HepG2 (cell line): ENCODE measurements around the gene CATSPERD. TPM values are rescaled to one million over a fixed set of nuclear protein-coding genes. Genes with fewer than 3 reads are reported as not detected.

Experiments
- AHR ChIP-seq: IDR thresholded peaks from 2 replicates; pipeline ENCODE4 v1.6.1; 2018; ENCODE audit warnings: missing genetic modification reagents, missing compliant biosample characterization
- JUNB ChIP-seq: sonication (generic); formaldehyde crosslinking; IDR thresholded peaks from 2 replicates; pipeline ENCODE4 v1.8.0; 2022; ENCODE audit warnings: missing genetic modification reagents, mild to moderate bottlenecking, borderline replicate concordance
- PRPF4 ChIP-seq: fragments of 200-400 bp; formaldehyde crosslinking; IDR thresholded peaks from 2 replicates; pipeline ENCODE4 v1.6.1; 2016; ENCODE audit warnings: low read length, low read depth; ENCODE audit not compliant: poor library complexity, severe bottlenecking
- TSC22D2 ChIP-seq: sonication (generic); formaldehyde crosslinking; IDR thresholded peaks from 2 replicates; pipeline ENCODE4 v1.5.1; 2020; ENCODE audit warnings: missing genetic modification reagents, mild to moderate bottlenecking, borderline replicate concordance
- ZNF256 ChIP-seq: sonication (generic); formaldehyde crosslinking; conservative IDR thresholded peaks from 2 replicates; pipeline ENCODE4 v1.4.0; 2020; ENCODE audit warnings: missing genetic modification reagents
- ZNF510 ChIP-seq: sonication (generic); formaldehyde crosslinking; IDR thresholded peaks from 2 replicates; pipeline ENCODE4 v1.4.0; 2020; ENCODE audit warnings: low read depth, mild to moderate bottlenecking, missing genetic modification reagents
- ZNF629 ChIP-seq: sonication (generic); formaldehyde crosslinking; conservative IDR thresholded peaks from 2 replicates; pipeline ENCODE4 v1.5.0; 2020; ENCODE audit warnings: missing genetic modification reagents
- polyA plus RNA-seq, 8 experiments: library from polyadenylated mRNA; depleted of rRNA in 3 of 8; stranded (reverse) in 7 of 8; unstranded in 1 of 8; fragments of >200 nt; fragmentation: Illumina TruSeq in 4 of 8; extraction: Trizol in 4 of 8; gene quantifications; 2 replicates each; pipeline versions ENCODE4 v1.2.1 to v1.2.3, GENCODE V29; 2011 to 2016; ENCODE audit warnings: low read depth in 4 of 8, missing spikeins in 1 of 8, mixed read lengths in 1 of 8; ENCODE audit not compliant: insufficient read depth in 1 of 8
- total RNA-seq, 5 experiments: library from RNA; depleted of rRNA; stranded (reverse); fragments of >200 nt; fragmentation: Illumina TruSeq; extraction: Trizol; gene quantifications; 2 replicates each; pipeline ENCODE4 v1.2.3, GENCODE V29; 2016; ENCODE audit warnings: low read depth in 1 of 5
- TF ChIP-seq, protein P1 (sequence below): sonication (generic); formaldehyde crosslinking; IDR thresholded peaks from 2 replicates; pipeline ENCODE4 v1.4.0; 2020; ENCODE audit warnings: mild to moderate bottlenecking, missing genetic modification reagents
- TF ChIP-seq, protein P2 (sequence below): sonication (generic); formaldehyde crosslinking; IDR thresholded peaks from 2 replicates; pipeline ENCODE4 v1.4.0; 2020; ENCODE audit warnings: missing genetic modification reagents, borderline replicate concordance
- TF ChIP-seq, protein P3 (sequence below): sonication (generic); formaldehyde crosslinking; IDR thresholded peaks from 2 replicates; pipeline ENCODE4 v1.5.0; 2020; ENCODE audit warnings: missing genetic modification reagents
- TF ChIP-seq, protein P4 (sequence below), 2 experiments: IDR thresholded peaks; 2 replicates each; pipeline ENCODE4 v1.6.1; 2011 to 2012; ENCODE audit warnings: low read length in 2 of 2, borderline replicate concordance in 1 of 2, low read depth in 1 of 2, mild to moderate bottlenecking in 1 of 2, moderate library complexity in 1 of 2
- TF ChIP-seq, protein P5 (sequence below): sonication (generic); formaldehyde crosslinking; IDR thresholded peaks from 2 replicates; pipeline ENCODE4 v1.8.0; 2022; ENCODE audit warnings: mild to moderate bottlenecking, missing genetic modification reagents

The CATSPERD gene
- total and polyA plus RNA-seq, 2 of the 13 experiments (the other 11 are each of a cell fraction or from before 2014, with no cell fraction given): 0.04 TPM; not detected in 1

DNA sequence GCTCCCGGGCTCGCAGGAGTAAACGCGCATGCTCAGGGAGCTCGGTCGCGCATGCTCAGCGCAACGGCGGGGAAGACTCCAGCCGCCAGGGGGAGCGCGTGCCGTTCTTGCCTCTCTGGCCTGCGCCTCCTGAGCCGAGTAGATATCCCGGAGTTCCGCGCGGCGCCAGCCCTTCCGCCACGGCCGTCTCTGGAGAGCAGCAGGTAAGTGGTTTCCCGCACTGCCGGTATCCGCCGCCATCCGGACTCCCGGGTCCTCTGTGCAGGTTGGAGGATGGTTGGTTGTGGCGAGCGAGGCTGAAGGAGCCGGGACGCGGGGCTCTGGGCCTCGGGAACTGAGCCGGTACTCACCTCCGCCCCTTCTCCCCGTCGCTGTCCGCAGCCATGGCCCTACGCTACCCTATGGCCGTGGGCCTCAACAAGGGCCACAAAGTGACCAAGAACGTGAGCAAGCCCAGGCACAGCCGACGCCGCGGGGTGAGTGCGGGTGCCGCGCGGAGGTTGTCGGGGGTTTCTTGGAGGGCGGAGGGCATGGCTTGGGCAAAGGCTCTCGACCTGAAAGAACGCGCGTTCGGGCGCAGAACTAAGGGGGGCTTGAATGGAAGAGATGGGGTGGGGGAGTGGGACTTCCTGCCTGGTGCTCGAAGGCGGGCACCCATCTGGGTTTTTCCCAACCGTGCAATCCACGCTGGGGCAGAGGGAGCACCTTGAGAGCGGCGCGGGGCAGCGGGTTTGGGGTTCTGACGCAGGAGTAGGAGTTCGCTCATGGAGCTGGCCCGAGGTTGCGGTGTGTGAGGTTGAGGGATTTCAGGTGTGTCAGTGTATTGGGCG is 30.1 kb upstream of the CATSPERD start, which contains the start of gene RPL36 (continued):
- TF ChIP-seq, protein P1, sequence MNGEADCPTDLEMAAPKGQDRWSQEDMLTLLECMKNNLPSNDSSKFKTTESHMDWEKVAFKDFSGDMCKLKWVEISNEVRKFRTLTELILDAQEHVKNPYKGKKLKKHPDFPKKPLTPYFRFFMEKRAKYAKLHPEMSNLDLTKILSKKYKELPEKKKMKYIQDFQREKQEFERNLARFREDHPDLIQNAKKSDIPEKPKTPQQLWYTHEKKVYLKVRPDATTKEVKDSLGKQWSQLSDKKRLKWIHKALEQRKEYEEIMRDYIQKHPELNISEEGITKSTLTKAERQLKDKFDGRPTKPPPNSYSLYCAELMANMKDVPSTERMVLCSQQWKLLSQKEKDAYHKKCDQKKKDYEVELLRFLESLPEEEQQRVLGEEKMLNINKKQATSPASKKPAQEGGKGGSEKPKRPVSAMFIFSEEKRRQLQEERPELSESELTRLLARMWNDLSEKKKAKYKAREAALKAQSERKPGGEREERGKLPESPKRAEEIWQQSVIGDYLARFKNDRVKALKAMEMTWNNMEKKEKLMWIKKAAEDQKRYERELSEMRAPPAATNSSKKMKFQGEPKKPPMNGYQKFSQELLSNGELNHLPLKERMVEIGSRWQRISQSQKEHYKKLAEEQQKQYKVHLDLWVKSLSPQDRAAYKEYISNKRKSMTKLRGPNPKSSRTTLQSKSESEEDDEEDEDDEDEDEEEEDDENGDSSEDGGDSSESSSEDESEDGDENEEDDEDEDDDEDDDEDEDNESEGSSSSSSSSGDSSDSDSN (CRISPR knock-in tag): peak; percentile 93
- TF ChIP-seq JUNB (CRISPR knock-in tag): peak; percentile 15; the same call in 1 of the 2 replicates
- TF ChIP-seq, protein P2, sequence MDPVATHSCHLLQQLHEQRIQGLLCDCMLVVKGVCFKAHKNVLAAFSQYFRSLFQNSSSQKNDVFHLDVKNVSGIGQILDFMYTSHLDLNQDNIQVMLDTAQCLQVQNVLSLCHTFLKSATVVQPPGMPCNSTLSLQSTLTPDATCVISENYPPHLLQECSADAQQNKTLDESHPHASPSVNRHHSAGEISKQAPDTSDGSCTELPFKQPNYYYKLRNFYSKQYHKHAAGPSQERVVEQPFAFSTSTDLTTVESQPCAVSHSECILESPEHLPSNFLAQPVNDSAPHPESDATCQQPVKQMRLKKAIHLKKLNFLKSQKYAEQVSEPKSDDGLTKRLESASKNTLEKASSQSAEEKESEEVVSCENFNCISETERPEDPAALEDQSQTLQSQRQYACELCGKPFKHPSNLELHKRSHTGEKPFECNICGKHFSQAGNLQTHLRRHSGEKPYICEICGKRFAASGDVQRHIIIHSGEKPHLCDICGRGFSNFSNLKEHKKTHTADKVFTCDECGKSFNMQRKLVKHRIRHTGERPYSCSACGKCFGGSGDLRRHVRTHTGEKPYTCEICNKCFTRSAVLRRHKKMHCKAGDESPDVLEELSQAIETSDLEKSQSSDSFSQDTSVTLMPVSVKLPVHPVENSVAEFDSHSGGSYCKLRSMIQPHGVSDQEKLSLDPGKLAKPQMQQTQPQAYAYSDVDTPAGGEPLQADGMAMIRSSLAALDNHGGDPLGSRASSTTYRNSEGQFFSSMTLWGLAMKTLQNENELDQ (CRISPR knock-in tag): no peak
- TF ChIP-seq TSC22D2: no peak
- TF ChIP-seq, protein P3, sequence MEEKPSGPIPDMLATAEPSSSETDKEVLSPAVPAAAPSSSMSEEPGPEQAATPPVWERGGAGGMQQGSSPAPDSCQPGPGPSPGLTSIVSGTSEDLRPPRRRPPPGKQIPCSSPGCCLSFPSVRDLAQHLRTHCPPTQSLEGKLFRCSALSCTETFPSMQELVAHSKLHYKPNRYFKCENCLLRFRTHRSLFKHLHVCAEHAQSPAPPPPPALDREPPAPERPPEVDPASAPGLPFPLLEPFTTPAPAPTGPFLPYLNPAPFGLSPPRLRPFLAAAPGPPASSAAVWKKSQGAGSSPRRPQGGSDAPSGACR: peak; percentile 77
- TF ChIP-seq ZNF510 (CRISPR knock-in tag): peak; percentile 67; the same call in 1 of the 2 replicates
- TF ChIP-seq ZNF256 (CRISPR knock-in tag): peak; percentile 74; the same call in 1 of the 2 replicates
- TF ChIP-seq AHR (CRISPR knock-in tag): peak; percentile 59; the same call in 1 of the 2 replicates
- TF ChIP-seq, protein P4, sequence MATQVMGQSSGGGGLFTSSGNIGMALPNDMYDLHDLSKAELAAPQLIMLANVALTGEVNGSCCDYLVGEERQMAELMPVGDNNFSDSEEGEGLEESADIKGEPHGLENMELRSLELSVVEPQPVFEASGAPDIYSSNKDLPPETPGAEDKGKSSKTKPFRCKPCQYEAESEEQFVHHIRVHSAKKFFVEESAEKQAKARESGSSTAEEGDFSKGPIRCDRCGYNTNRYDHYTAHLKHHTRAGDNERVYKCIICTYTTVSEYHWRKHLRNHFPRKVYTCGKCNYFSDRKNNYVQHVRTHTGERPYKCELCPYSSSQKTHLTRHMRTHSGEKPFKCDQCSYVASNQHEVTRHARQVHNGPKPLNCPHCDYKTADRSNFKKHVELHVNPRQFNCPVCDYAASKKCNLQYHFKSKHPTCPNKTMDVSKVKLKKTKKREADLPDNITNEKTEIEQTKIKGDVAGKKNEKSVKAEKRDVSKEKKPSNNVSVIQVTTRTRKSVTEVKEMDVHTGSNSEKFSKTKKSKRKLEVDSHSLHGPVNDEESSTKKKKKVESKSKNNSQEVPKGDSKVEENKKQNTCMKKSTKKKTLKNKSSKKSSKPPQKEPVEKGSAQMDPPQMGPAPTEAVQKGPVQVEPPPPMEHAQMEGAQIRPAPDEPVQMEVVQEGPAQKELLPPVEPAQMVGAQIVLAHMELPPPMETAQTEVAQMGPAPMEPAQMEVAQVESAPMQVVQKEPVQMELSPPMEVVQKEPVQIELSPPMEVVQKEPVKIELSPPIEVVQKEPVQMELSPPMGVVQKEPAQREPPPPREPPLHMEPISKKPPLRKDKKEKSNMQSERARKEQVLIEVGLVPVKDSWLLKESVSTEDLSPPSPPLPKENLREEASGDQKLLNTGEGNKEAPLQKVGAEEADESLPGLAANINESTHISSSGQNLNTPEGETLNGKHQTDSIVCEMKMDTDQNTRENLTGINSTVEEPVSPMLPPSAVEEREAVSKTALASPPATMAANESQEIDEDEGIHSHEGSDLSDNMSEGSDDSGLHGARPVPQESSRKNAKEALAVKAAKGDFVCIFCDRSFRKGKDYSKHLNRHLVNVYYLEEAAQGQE (IDR thresholded peaks at IDR 0.05; ENCODE audit: borderline replicate concordance in 1 of 2, low read depth in 1 of 2, low read length in 2 of 2): peak in 1 of 2 experiments; percentile 75; a peak in 1 of 4 replicates
- TF ChIP-seq PRPF4: no peak
- no peak for TF ChIP-seq ZNF629 (CRISPR knock-in tag)
- TF ChIP-seq, protein P5, sequence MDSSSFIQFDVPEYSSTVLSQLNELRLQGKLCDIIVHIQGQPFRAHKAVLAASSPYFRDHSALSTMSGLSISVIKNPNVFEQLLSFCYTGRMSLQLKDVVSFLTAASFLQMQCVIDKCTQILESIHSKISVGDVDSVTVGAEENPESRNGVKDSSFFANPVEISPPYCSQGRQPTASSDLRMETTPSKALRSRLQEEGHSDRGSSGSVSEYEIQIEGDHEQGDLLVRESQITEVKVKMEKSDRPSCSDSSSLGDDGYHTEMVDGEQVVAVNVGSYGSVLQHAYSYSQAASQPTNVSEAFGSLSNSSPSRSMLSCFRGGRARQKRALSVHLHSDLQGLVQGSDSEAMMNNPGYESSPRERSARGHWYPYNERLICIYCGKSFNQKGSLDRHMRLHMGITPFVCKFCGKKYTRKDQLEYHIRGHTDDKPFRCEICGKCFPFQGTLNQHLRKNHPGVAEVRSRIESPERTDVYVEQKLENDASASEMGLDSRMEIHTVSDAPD (CRISPR knock-in tag): no peak
